Neural cell (in vitro differentiated cells): ENCODE data around the gene ATP10D. TPM values are rescaled to one million over a fixed set of nuclear protein-coding genes. Genes with fewer than 3 reads are reported as not detected.

Experiments
- H2AFZ ChIP-seq: fragments of 200-600, 300-800 bp; sonication (generic), shearing (Covaris generic); 2 replicates; pipeline ENCODE4 v1.6.0; 2014; ENCODE audit warnings: low read depth, mild to moderate bottlenecking, antibody characterized with exemption, low read length, moderate library complexity
- H3F3A ChIP-seq: fragments of 200-600 bp; shearing (Covaris generic); 2 replicates; pipeline ENCODE4 v1.6.1; 2016; ENCODE audit warnings: mild to moderate bottlenecking, moderate library complexity, mixed read lengths, antibody characterized with exemption, low read length; ENCODE audit not compliant: insufficient read depth, poor library complexity, severe bottlenecking
- H3K27ac ChIP-seq: fragments of 200-600, 300-800 bp; sonication (generic), shearing (Covaris generic); 2 replicates; pipeline ENCODE4 v1.5.1; 2014; ENCODE audit warnings: mild to moderate bottlenecking, low read length, moderate library complexity
- H3K27me3 ChIP-seq: fragments of 300-800, 200-600 bp; sonication (generic), shearing (Covaris generic); 2 replicates; pipeline ENCODE4 v1.6.0; 2014; ENCODE audit warnings: mild to moderate bottlenecking, low read depth, low read length, moderate library complexity; ENCODE audit not compliant: insufficient read depth
- H3K36me3 ChIP-seq: fragments of 300-800, 200-600 bp; sonication (generic), shearing (Covaris generic); 2 replicates; pipeline ENCODE4 v1.5.1; 2014; ENCODE audit warnings: mild to moderate bottlenecking, antibody characterized with exemption, low read length, moderate library complexity; ENCODE audit not compliant: insufficient read depth
- H3K4me2 ChIP-seq: fragments of 300-800, 200-600 bp; sonication (generic), shearing (Covaris generic); 2 replicates; pipeline ENCODE4 v1.6.0; 2014; ENCODE audit warnings: mild to moderate bottlenecking, low read length
- H3K4me3 ChIP-seq: fragments of 300-800, 200-600 bp; sonication (generic), shearing (Covaris generic); 2 replicates; pipeline ENCODE4 v1.5.1; 2014; ENCODE audit warnings: mild to moderate bottlenecking, low read length, moderate library complexity
- H3K79me2 ChIP-seq: fragments of 200-600 bp; shearing (Covaris generic); replicated peaks from 2 replicates; pipeline ENCODE4 v1.6.0; 2014; ENCODE audit warnings: mild to moderate bottlenecking, low read length, moderate library complexity; ENCODE audit not compliant: insufficient read depth
- H3K9ac ChIP-seq: fragments of 300-800, 200-600 bp; sonication (generic), shearing (Covaris generic); 2 replicates; pipeline ENCODE4 v1.6.1; 2016; ENCODE audit warnings: mild to moderate bottlenecking, low read length, mixed read lengths
- H3K9me2 ChIP-seq: fragments of 200-600 bp; shearing (Covaris generic); 2 replicates; pipeline ENCODE4 v1.6.1; 2016; ENCODE audit warnings: mild to moderate bottlenecking, low read length, mixed read lengths; ENCODE audit not compliant: insufficient read depth
- H3K9me3 ChIP-seq: fragments of 200-600, 300-800 bp; sonication (generic), shearing (Covaris generic); 2 replicates; pipeline ENCODE4 v1.6.1; 2016; ENCODE audit warnings: mild to moderate bottlenecking, mixed run types, low read length, moderate library complexity, mixed read lengths
- H4K20me1 ChIP-seq: fragments of 200-600 bp; shearing (Covaris generic); 2 replicates; pipeline ENCODE4 v1.6.1; 2016; ENCODE audit warnings: mild to moderate bottlenecking, mixed run types; ENCODE audit not compliant: insufficient read depth
- CTCF ChIP-seq: fragments of 450-650 bp; IDR thresholded peaks from 2 replicates; pipeline ENCODE4 v1.5.1; 2014; ENCODE audit warnings: antibody characterized with exemption, mild to moderate bottlenecking, moderate library complexity; ENCODE audit not compliant: poor library complexity, severe bottlenecking
- EP300 ChIP-seq: fragments of 450-650 bp; conservative IDR thresholded peaks from 2 replicates; pipeline ENCODE4 v1.6.1; 2014; ENCODE audit warnings: antibody characterized with exemption, mild to moderate bottlenecking, moderate library complexity; ENCODE audit not compliant: poor library complexity, severe bottlenecking
- EZH2 ChIP-seq: fragments of 200-600, 300-800 bp; shearing (Covaris generic), sonication (generic); IDR thresholded peaks from 2 replicates; pipeline ENCODE4 v1.6.1; 2014; ENCODE audit warnings: antibody characterized with exemption, low read length, borderline replicate concordance, mild to moderate bottlenecking; ENCODE audit not compliant: insufficient read depth, poor library complexity, severe bottlenecking
- MXI1 ChIP-seq: fragments of 450-650 bp; conservative IDR thresholded peaks from 2 replicates; pipeline ENCODE4 v1.6.1; 2014; ENCODE audit warnings: antibody characterized with exemption, mild to moderate bottlenecking; ENCODE audit not compliant: poor library complexity, severe bottlenecking
- POLR2AphosphoS5 ChIP-seq: IDR thresholded peaks from 2 replicates; pipeline ENCODE4 v1.6.1; 2012
- RAD21 ChIP-seq: fragments of 450-650 bp; conservative IDR thresholded peaks from 2 replicates; pipeline ENCODE4 v1.6.1; 2014; ENCODE audit warnings: antibody characterized with exemption, mild to moderate bottlenecking, moderate library complexity
- REST ChIP-seq: IDR thresholded peaks from 2 replicates; pipeline ENCODE4 v1.6.1; 2012; ENCODE audit warnings: borderline replicate concordance
- SMC3 ChIP-seq: fragments of 450-650 bp; conservative IDR thresholded peaks from 2 replicates; pipeline ENCODE4 v1.6.1; 2014; ENCODE audit warnings: antibody characterized with exemption, mild to moderate bottlenecking, moderate library complexity; ENCODE audit not compliant: poor library complexity
- TAF1 ChIP-seq: IDR thresholded peaks from 2 replicates; pipeline ENCODE4 v1.6.1; 2012; ENCODE audit warnings: low read depth
- polyA plus RNA-seq: library from polyadenylated mRNA; depleted of rRNA; stranded (reverse); fragments of >200 nt; gene quantifications from 2 replicates; pipeline ENCODE4 v1.2.3, GENCODE V29; 2014

The ATP10D gene
- polyA plus RNA-seq, 1 donor from 2014 or later, result 4.5 TPM

- Histone ChIP-seq H3F3A (no peaks in the 10 kb centered on the region), H3K9ac (no peak overlapping the region), H2AFZ (no peak overlapping the region), H3K27ac (no peak overlapping the region), H3K4me3 (no peak overlapping the region), H3K9me2 (no peaks in the 10 kb centered on the region), H3K27me3 (no peaks in the 10 kb centered on the region), H3K4me2 (no peak overlapping the region), H3K9me3 (no peaks in the 10 kb centered on the region), H3K79me2 (no peaks in the 10 kb centered on the region), H3K36me3 (no peaks in the 10 kb centered on the region), H4K20me1 (no peaks in the 10 kb centered on the region)
- no peak for TF ChIP-seq MXI1
- no peak for TF ChIP-seq SMC3
- no peak for TF ChIP-seq REST
- TF ChIP-seq POLR2AphosphoS5, result no peak
- no peak for TF ChIP-seq TAF1
- no peak for TF ChIP-seq EZH2
- TF ChIP-seq EP300, result no peak
- no peak for TF ChIP-seq CTCF
- no peak for TF ChIP-seq RAD21
Observed at GRCh38 chr4:47525154-47525819, 40.2 kb downstream of the ATP10D start.

- no peak overlapping the region for H3K4me2 ChIP-seq
Observed at GRCh38 chr4:47526281-47526680, 41.2 kb downstream of the ATP10D start.

More at GRCh38 chr4:47526281-47526680, 41.2 kb downstream of the ATP10D start:
- Histone ChIP-seq H4K20me1 (no peaks in the 10 kb centered on the region), H3K4me3 (no peak overlapping the region), H3K27ac (no peak overlapping the region), H3K9me2 (no peaks in the 10 kb centered on the region), H3K36me3 (no peaks in the 10 kb centered on the region), H3F3A (no peaks in the 10 kb centered on the region), H3K27me3 (no peaks in the 10 kb centered on the region), H3K9ac (no peak overlapping the region), H3K79me2 (no peaks in the 10 kb centered on the region), H3K9me3 (no peaks in the 10 kb centered on the region), H2AFZ (no peak overlapping the region)
- no peak for TF ChIP-seq SMC3
- no peak for TF ChIP-seq TAF1
- no peak for TF ChIP-seq REST
- no peak for TF ChIP-seq RAD21
- no peak for TF ChIP-seq EP300
- TF ChIP-seq MXI1, result no peak
- no peak for TF ChIP-seq EZH2
- TF ChIP-seq POLR2AphosphoS5, result no peak
- TF ChIP-seq CTCF, result no peak
